ENCODE results near the gene LSM2. TPM values are rescaled to one million over a fixed set of nuclear protein-coding genes. Genes with fewer than 3 reads are reported as not detected.
"Not testable (repeated sequence)": the region's sequence is repeated elsewhere in the genome, so short reads cannot be mapped to it uniquely, and the experiment has no call there.

LSM2 gene
- total RNA-seq, 1 donor from 2014 or later, result 85.4 TPM

GRCh38 chr6:31801031-31801927, 5.5 kb downstream of the LSM2 start:
- intact Hi-C loops (cut with micrococcal nuclease), result not testable (repeated sequence)

- intact Hi-C loops (cut with micrococcal nuclease), result loop anchor here (10.0 kb wide), 1 partner anchor 305 kb away; the partner anchor contains the start of gene MICB
These were observed 7.0 kb downstream of the LSM2 start for GRCh38 chr6:31799781-31800180.

GRCh38 chr6:31797588-31797987, 9.2 kb downstream of the LSM2 start:
- intact Hi-C loops (cut with micrococcal nuclease), result loop anchor here (1.0 to 10.0 kb wide), 5 partner anchors 9 to 303 kb away; partner anchors contain the start of genes ABHD16A, HSPA1A, HSPA1L and LSM2

DNA sequence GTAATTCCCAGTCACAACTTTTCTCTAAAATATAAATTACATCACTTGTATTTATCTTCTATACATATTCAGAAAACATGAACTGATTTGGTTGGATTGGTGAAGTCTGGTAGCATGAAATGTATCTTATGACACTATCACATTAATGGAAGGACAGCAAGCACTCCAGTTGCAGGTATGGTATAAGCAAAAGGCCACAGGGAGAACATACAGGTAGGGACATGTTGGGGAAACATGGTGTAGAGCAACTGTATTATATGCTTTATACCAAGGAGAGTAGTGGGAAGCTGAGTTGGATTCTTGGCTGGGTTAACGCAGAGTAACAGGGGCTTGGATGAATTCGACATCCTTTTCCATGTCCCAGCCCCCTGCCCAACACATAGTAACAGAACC, 9.8 kb downstream of the LSM2 start:
- intact Hi-C loops (cut with micrococcal nuclease), result loop anchor here (1.0 to 10.0 kb wide), 5 partner anchors 9 to 302 kb away; partner anchors contain the start of genes ABHD16A, HSPA1A, HSPA1L and LSM2

DNA sequence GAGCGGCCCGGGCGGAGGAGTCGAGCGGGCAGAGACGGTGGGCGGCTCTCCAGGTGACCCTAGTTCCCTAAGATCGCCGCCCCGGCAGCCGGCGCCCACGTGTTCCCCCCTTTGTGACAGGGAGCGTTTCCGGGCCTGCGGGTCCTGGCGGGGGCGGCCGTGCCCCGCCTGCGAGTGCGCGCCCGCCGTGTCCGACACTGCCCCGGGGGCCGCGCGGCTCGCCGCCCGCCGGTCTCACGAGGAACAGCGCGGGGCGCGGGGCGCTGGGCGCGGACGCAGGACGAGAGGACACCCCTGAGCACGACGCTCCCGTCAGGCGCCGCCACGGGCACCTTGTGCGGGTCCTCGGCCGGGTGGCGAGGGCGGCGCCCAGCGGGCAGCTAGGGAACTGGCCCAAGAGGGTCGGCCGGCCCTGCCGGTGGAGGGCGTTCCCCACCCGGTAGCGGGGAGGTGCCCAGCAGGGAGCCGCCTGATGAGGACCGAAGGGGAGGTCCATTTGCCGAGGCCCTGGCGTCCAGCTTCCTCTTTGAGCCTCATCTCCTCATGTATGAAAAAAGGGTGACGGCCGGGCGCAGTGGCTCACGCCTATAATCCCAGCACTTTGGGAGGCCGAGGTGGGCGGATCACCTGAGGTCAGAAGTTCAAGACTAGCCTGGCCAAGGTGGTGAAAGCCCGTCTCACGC, 11.0 kb downstream of the LSM2 start, which contains the start of gene VARS1:
Gene VARS1 (minus strand): TSS at position 137 of the 683 bp plus-strand sequence. CDS start 535 bp downstream, outside the sequence.
- intact Hi-C loops (cut with micrococcal nuclease), result loop anchor here (1.0 to 10.0 kb wide), 6 partner anchors 19 to 301 kb away; partner anchors contain the start of genes HSPA1A, HSPA1L, MICB and NEU1

DNA sequence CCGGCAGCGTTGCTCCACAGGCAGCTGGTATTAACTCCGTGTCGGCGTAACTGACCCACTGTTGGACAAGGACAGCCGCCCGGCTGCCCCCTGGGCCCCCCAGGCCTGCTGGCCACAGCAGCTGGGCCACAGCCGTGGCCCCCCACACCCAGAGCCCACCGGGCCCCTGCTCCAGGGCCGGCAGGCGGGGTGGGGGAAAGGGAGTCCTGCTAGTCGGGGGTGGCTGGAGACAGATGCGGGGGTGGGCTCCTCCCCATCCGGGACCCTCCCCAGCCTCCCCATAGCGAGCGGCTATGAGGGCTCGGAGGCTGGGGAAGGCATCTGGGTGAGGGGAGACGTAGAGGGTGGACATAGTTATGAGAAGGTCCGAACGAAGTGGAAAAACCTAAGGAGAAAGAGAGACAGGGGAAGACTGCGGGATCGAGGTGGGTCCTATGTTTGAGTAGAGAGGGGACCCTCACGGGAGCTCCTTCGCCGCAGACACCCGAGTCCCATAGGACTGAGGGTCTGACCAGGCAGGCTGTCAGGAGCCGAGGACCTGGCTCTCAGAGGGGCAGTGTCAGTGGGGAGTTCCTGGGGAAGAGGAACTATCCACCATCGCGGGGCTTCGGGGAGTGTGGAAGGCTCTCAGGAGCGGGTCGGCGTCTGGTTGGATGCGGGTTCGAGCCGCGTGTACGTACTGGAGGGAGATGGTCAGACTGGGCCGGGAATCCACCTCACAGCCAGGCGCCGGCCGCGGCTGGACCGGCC, 11.7 kb downstream of the LSM2 start:
- intact Hi-C loops (cut with micrococcal nuclease), result loop anchor here (1.0 to 10.0 kb wide), 6 partner anchors 18 to 300 kb away; partner anchors contain the start of genes MICB, NEU1, SKIC2 and VWA7

DNA sequence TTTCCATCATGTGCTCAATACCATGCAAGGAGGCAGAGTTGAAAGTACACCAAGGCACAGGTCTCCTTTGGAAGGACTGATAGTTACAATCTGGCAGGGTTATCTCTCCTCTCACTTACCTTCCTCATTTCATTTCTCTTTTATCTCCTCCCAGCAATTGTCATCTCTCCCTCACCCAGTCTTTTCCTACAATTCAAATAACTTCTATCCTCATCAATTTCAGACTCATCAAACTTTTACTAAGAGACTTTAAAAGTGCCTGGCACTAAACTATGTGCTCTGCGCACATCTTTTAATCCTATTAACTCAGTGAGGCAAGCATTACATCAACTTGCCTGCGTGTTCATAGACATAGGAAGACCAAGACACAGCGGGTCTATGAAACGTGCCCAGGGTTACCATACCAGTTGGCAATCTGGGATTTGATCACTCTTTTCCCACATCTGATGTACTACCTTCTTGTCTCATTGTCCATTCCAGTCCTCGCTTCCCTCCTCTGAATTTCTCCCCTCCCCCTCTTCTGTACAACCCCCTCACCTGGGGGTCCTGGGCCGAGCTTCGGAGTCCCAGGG, 12.4 kb downstream of the LSM2 start:
- intact Hi-C loops (cut with micrococcal nuclease), result loop anchor here (1.0 to 10.0 kb wide), 3 partner anchors 17 to 300 kb away; partner anchors contain the start of genes MICB, NEU1 and VWA7

- intact Hi-C loops (cut with micrococcal nuclease), result loop anchor here (1.0 to 10.0 kb wide), 3 partner anchors 17 to 299 kb away; partner anchors contain the start of genes MICB, NEU1 and VWA7
These were observed 12.9 kb downstream of the LSM2 start for GRCh38 chr6:31793927-31794245.

GRCh38 chr6:31792761-31793171, 14.0 kb downstream of the LSM2 start:
- intact Hi-C loops (cut with micrococcal nuclease), result loop anchor here (10.0 kb wide), 1 partner anchor 298 kb away; the partner anchor contains the start of gene MICB

DNA sequence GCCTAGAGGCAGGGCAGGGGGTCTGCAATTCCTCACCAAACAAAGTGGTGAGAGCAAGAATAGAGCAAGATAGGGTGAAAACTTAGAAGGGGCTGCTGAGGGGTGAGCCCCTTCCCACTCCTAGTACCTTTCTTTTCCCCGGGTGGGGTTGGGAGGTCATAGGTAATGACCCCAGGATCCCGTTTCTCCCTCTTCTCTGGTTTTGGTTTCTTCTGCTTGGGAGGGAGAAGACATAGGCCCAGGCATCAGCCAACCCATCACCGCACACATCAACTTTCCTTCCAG, 14.7 kb downstream of the LSM2 start:
- intact Hi-C loops (cut with micrococcal nuclease), result loop anchor here (10.0 kb wide), 1 partner anchor 297 kb away; the partner anchor contains the start of gene MICB

GRCh38 chr6:31791324-31792089, 15.3 kb downstream of the LSM2 start:
- intact Hi-C loops (cut with micrococcal nuclease), result loop anchor here (10.0 kb wide), 1 partner anchor 297 kb away; the partner anchor contains the start of gene MICB

- intact Hi-C loops (cut with micrococcal nuclease), result no loop called here
These were observed 21.3 kb downstream of the LSM2 start for GRCh38 chr6:31785475-31785874.

GRCh38 chr6:31784098-31784925, 22.5 kb downstream of the LSM2 start:
- intact Hi-C loops (cut with micrococcal nuclease), result no loop called here

DNA sequence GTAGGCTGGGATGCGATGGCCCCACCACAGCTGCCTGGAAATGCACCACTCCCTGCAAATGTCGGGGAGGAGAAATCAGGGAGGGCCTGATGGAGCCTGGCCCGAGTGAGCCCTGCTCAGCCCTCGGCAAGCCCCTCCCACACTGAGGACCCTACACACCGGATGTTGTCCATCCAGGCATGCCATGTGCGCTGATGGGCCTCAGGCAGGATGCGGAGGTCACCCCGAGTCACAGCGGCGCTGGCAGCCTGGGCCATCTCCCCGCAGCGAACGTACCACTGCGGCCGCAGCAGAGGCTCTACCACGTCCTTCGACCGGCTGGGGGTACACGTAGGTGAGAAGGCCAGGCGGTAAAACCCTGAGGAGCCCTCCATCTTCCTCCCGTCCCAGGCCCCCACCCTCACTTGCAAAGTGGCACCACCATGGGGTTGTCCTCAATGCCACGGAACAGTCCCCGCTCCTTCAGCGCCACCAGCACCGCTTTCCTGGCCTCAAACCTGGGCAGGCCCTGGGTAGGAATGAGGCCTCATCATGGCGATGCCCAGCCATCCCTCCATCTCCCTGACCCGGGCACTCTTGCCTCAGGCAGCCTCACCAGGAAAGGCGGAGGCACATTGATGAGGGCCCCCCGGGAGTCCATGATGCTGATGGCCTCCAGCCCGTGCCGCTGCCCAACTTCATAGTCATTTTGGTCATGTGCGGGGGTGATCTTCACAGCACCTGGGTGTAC, 24.5 kb downstream of the LSM2 start:
- intact Hi-C loops (cut with micrococcal nuclease), result no loop called here

GRCh38 chr6:31781244-31782125, 25.3 kb downstream of the LSM2 start:
- intact Hi-C loops (cut with micrococcal nuclease), result no loop called here

- intact Hi-C loops (cut with micrococcal nuclease), result no loop called here
These were observed 26.1 kb downstream of the LSM2 start for GRCh38 chr6:31780507-31781243.

- intact Hi-C loops (cut with micrococcal nuclease), result no loop called here
These were observed 26.9 kb downstream of the LSM2 start for GRCh38 chr6:31779908-31780307.

Data from T-helper 1 cell treated with Interleukin-12 subunit alpha and Interleukin-12 subunit beta and Interleukin-4 antibody, amounts not matched to agents 30 ng/mL and 1 ng/mL, for 36 hours (primary cell).